ENCODE measurements around the gene JMJD8. TPM values are rescaled to one million over a fixed set of nuclear protein-coding genes. Genes with fewer than 3 reads are reported as not detected.
A peak's percentile ranks its signal among the peaks of the same experiment; 100 is the strongest.

The JMJD8 gene
- total RNA-seq, 1 donor from 2014 or later = 57.6 TPM

DNA sequence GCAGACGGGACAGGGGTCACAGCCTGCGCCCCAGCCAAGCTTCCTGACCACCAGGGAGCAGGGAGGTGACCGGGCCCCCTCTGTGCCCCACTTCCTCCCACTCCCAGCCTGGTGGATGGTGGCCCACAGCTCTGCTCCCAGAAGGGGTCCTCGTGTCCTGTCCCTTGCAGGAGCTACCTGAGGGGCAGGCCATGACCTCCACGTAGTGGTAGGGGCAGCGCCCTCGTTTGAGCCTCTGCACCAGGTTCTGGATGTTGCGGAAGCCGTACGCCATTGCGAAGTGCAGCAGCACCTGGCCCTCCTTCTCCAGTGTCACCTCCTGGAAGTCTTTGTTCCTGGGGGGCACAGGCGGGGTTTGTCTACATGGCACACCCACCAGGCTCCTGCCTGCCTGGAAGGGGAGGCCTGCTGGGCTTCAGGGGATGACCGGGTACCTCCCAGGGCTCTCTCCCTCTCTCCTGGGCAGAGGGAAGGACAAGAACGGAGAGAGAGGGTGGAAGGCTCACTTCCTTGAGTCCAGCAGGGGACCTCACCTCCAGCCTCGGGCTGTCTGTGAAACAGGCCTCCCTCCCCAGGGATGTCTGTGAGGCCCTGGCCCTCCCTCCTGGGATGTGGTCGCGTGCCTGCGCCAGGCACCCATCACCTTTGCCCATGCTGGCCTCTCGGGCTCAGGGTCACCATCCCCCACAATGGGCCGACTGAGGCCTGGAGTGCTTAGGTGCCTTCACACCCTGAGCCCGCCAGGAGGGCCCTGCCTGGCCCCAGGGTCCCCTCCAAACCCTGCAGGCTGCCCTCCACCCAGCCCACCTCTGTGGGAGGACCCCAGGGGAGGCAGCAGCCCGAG is 46.8 kb upstream of the JMJD8 start:
- Mint-ChIP-seq H3K4me1 (ENCODE audit: unreplicated experiment) (no peaks in the 10 kb centered on the region), H3K27me3 (ENCODE audit: unreplicated experiment) (no peaks in the 10 kb centered on the region), H3K4me3 (ENCODE audit: unreplicated experiment) (no peak overlapping the region), H3K9me3 (ENCODE audit: unreplicated experiment) (no peaks in the 10 kb centered on the region), H3K36me3 (ENCODE audit: unreplicated experiment) (peaks cover 7% of the 10 kb centered on the region), H3K27ac (ENCODE audit: unreplicated experiment) (no peak overlapping the region)
- DNase-seq (ENCODE audit: extremely low spot score, unreplicated experiment) = peak; percentile 80
- TF ChIP-seq, protein P1, sequence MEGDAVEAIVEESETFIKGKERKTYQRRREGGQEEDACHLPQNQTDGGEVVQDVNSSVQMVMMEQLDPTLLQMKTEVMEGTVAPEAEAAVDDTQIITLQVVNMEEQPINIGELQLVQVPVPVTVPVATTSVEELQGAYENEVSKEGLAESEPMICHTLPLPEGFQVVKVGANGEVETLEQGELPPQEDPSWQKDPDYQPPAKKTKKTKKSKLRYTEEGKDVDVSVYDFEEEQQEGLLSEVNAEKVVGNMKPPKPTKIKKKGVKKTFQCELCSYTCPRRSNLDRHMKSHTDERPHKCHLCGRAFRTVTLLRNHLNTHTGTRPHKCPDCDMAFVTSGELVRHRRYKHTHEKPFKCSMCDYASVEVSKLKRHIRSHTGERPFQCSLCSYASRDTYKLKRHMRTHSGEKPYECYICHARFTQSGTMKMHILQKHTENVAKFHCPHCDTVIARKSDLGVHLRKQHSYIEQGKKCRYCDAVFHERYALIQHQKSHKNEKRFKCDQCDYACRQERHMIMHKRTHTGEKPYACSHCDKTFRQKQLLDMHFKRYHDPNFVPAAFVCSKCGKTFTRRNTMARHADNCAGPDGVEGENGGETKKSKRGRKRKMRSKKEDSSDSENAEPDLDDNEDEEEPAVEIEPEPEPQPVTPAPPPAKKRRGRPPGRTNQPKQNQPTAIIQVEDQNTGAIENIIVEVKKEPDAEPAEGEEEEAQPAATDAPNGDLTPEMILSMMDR (IDR thresholded peaks at IDR 0.05) = no peak

DNA sequence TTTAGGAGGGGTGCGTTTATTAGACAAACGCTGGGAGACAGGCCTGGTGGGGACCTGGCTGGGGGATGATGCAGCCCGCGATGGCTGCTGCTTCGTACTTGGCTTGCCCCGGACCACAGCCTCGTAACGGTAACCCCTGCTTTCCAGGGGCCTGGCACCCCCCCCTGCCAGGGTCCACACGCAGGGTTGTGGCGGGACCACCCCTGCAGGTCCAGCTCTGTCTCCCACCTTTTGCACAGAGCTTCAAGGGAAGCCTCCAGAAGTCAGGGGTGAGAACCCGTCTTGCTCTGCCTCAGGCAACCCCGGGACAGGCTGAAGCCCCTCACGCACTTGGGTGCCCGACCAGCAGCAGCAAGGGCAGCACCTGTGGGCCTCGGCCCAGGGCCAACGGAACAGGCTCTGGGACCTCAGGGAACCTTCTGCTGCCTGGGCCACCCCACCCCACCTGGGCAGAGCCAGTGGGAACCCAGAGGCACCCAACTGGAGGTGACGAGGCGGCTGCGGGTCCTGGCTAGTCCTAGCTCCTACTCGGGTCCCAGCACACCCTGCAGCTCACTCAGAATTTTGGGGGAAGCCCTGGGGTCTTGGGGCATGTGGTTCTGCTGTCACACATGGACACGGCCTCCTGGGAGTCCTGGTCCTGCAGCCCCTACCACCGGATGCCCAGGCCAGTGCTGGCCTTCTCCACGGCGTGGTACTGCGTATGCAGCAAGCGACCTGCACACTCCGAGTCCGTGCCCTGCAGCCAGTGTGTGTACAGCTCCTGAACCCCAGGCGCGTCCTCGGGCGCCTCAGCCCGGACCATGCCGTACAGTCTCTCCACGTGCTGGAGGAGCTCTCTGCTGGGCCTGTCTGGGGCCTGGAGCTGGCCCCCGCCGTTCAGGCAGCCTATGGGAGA is 45.9 kb upstream of the JMJD8 start:
- no peak overlapping the region for H3K27ac Mint-ChIP-seq (ENCODE audit: unreplicated experiment)
- no peak overlapping the region for H3K4me3 Mint-ChIP-seq (ENCODE audit: unreplicated experiment)
- H3K36me3 Mint-ChIP-seq (ENCODE audit: unreplicated experiment) = peaks cover 2% of the 10 kb centered on the region
- H3K27me3 Mint-ChIP-seq (ENCODE audit: unreplicated experiment) = no peaks in the 10 kb centered on the region
- no peaks in the 10 kb centered on the region for H3K9me3 Mint-ChIP-seq (ENCODE audit: unreplicated experiment)
- TF ChIP-seq, protein P1 (IDR thresholded peaks at IDR 0.05) = no peak
- H3K4me1 Mint-ChIP-seq (ENCODE audit: unreplicated experiment) = no peaks in the 10 kb centered on the region
- peak; percentile 84 for DNase-seq (ENCODE audit: extremely low spot score, unreplicated experiment)

DNA sequence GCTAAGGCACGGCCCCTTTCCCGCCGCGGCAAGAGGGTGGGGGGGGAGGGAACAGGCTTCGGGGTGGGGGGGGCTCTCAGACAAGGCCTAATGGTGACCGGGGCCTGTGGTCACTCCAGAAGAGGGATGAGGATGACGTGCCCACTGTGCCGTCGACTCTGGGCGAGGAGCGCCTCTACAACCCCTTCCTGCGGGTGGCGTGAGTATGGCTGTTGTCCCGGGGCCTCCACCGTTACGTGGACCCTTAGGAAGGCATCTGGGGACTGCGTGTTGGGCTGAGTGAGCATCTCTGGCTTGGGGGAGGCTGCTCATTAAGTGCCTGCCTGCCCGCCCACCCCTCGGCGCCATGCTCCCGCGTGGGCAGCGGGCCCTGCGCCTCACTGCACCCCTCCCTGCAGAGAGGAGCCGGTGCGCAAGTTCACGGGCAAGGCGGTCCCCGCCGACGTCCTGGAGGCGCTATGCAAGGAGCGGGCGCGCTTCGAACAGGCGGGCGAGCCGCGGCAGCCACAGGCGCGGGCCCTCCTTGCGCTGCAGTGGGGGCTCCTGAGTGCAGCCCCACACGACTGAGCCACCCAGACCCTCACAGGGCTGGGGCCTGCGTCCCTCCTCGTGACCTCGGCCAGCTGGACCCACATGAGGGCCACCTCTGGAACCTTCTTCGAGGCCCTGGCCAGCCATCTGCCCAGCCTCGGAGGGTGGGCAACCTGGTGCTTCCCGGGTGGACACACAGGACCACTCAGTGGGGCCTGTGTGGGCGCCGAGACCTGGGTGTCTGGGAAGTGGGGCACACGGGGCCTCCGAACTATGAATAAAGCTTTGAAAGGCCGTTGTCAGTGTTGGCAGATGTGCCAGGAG is 45.0 kb upstream of the JMJD8 start:
- peak; percentile 84 for DNase-seq (ENCODE audit: extremely low spot score, unreplicated experiment)
- no peak overlapping the region for H3K4me3 Mint-ChIP-seq (ENCODE audit: unreplicated experiment)
- H3K27ac Mint-ChIP-seq (ENCODE audit: unreplicated experiment) = no peak overlapping the region
- no peaks in the 10 kb centered on the region for H3K27me3 Mint-ChIP-seq (ENCODE audit: unreplicated experiment)
- TF ChIP-seq, protein P1 (IDR thresholded peaks at IDR 0.05) = no peak
- no peaks in the 10 kb centered on the region for H3K4me1 Mint-ChIP-seq (ENCODE audit: unreplicated experiment)
- H3K36me3 Mint-ChIP-seq (ENCODE audit: unreplicated experiment) = peaks cover 2% of the 10 kb centered on the region
- H3K9me3 Mint-ChIP-seq (ENCODE audit: unreplicated experiment) = no peaks in the 10 kb centered on the region

DNA sequence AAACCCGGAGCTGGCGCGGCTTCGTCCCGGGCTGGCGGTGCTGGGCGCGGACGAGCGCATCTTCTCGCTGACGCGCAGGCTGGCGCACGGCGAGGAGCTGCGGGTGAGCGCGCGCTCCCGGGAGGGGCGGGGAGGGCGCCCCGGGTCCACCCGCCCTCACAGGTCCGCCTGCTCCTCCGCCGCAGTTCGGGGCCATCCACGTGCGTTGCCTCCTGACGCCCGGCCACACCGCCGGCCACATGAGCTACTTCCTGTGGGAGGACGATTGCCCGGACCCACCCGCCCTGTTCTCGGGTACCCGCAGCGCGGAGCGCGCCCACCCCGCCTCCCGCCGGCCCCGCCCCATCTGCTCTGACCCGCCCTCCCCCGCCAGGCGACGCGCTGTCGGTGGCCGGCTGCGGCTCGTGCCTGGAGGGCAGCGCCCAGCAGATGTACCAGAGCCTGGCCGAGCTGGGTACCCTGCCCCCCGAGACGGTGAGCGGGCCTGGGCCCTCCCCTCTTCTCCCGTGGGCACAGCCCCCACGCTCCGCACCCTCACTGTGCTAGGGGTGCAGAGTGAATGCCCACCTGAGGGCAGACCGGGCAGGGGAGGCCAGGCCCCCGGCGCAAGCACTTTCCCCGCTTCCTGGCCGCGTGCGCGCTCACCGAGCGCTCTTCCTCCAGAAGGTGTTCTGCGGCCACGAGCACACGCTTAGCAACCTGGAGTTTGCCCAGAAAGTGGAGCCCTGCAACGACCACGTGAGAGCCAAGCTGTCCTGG is 44.2 kb upstream of the JMJD8 start:
- TF ChIP-seq, protein P1 (IDR thresholded peaks at IDR 0.05) = no peak
- H3K36me3 Mint-ChIP-seq (ENCODE audit: unreplicated experiment) = peaks cover 2% of the 10 kb centered on the region
- H3K9me3 Mint-ChIP-seq (ENCODE audit: unreplicated experiment) = no peaks in the 10 kb centered on the region
- H3K27ac Mint-ChIP-seq (ENCODE audit: unreplicated experiment) = no peak overlapping the region
- DNase-seq (ENCODE audit: extremely low spot score, unreplicated experiment) = peak; percentile 84
- H3K4me1 Mint-ChIP-seq (ENCODE audit: unreplicated experiment) = no peaks in the 10 kb centered on the region
- no peaks in the 10 kb centered on the region for H3K27me3 Mint-ChIP-seq (ENCODE audit: unreplicated experiment)
- peak overlapping the region; percentile 47 for H3K4me3 Mint-ChIP-seq (ENCODE audit: unreplicated experiment)

Measured in osteocyte (in vitro differentiated cells).